Ovary (tissue), 9 donors: ENCODE data around the gene PIP5K1B. TPM values are rescaled to one million over a fixed set of nuclear protein-coding genes. Genes with fewer than 3 reads are reported as not detected.

Experiments used
- DNase-seq, 5 donors: peaks; one replicate each; pipeline ENCODE4 v3.0.0-alpha.2; 2019 to 2020
- H3K27ac ChIP-seq, 2 donors: fragments of 200-600 bp; one replicate each; pipeline versions ENCODE4 v1.5.1 to v1.8.0; 2019 to 2022
- H3K27me3 ChIP-seq: fragments of 200-600 bp; one replicate; pipeline ENCODE4 v1.8.0; 2022
- H3K36me3 ChIP-seq: fragments of 200-600 bp; sonication (generic); one replicate; pipeline ENCODE4 v1.5.1; 2019
- H3K4me1 ChIP-seq: one replicate; pipeline ENCODE4 v1.8.1; 2013; ENCODE audit warnings: mild to moderate bottlenecking, moderate library complexity; ENCODE audit not compliant: insufficient read depth
- H3K4me3 ChIP-seq: fragments of 200-600 bp; sonication (generic); one replicate; pipeline ENCODE4 v1.5.1; 2017
- H3K9me3 ChIP-seq, 2 donors: fragments of 200-600 bp in 1 of 2; sonication (generic) in 1 of 2; one replicate each; pipeline versions ENCODE4 v1.5.1 to v1.8.1; 2013 to 2019; ENCODE audit warnings: mild to moderate bottlenecking in 1 of 2, moderate library complexity in 1 of 2
- EP300 ChIP-seq: sonication (generic); formaldehyde crosslinking; IDR thresholded peaks from one replicate; pipeline ENCODE4 v1.6.1; 2017; ENCODE audit warnings: antibody characterized with exemption
- POLR2A ChIP-seq: fragments of 450-650 bp; IDR thresholded peaks from one replicate; pipeline ENCODE4 v1.6.1; 2017; ENCODE audit warnings: antibody characterized with exemption, mild to moderate bottlenecking, moderate library complexity
- WGBS, 3 donors: extraction: QIAGEN DNeasy Blood & Tissue Kit in 1 of 3; methylation state at CpG; one replicate each; pipeline versions ENCODE4 v1.1.5 to v1.1.7; 2013 to 2017; 5-methylcytosine and 5-hydroxymethylcytosine counted together
- intact Hi-C, 4 donors: fragments of 100-400 bp; cut with DNase I; formaldehyde crosslinking; loops; one replicate each; pipeline versions ENCODE4 v1.11.0 to v1.15.1; 2022 to 2023
- polyA plus RNA-seq, 2 donors: library from polyadenylated mRNA; stranded (reverse); fragments of 200-250 nt in 1 of 2; fragments of 350-450 nt in 1 of 2; fragmentation: Illumina TruSeq in 1 of 2; extraction: RNeasy Lipid Tissue Mini Kit (QIAGEN cat#74804) in 1 of 2; gene quantifications; one replicate each; pipeline ENCODE4 v1.2.3, GENCODE V29; 2013 to 2014
- total RNA-seq, 7 donors: library from RNA; depleted of rRNA in 2 of 7; stranded (reverse); fragments of >200 nt in 2 of 7; fragmentation: NEBNext Ultra II Directional in 3 of 7; extraction: Animal tissue kit (Norgen Biotek cat#: 25700) in 3 of 7; gene quantifications; one replicate each; pipeline versions ENCODE4 v1.1.0 to v1.2.4, GENCODE V29; 2016 to 2023
- TF ChIP-seq, protein P1 (sequence below), 3 donors: fragments of 450-650 bp in 2 of 3; fragments of 200-600 bp in 1 of 3; IDR thresholded peaks; one replicate each; pipeline versions ENCODE4 v1.5.1 to v1.8.0; 2016 to 2022; ENCODE audit warnings: antibody characterized with exemption in 3 of 3, mild to moderate bottlenecking in 1 of 3
- donor health status: DM: no; HTN: no; CAD: no; lungs with moderate emphysema.
- donor health status: DM: no; HTN: no; CAD: no.
- donor health status: Bipolar disorder and iron deficiency.
- donor health status: DM: yes; HTN: yes; CAD: no.
- donor health status: DM: no; HTN: no; CAD: no.
- donor health status: DM: yes; HTN: yes; CAD: no.

Gene PIP5K1B
- total and polyA plus RNA-seq, 9 donors = 0.36 to 3.4 (median 1.0) TPM

DNA sequence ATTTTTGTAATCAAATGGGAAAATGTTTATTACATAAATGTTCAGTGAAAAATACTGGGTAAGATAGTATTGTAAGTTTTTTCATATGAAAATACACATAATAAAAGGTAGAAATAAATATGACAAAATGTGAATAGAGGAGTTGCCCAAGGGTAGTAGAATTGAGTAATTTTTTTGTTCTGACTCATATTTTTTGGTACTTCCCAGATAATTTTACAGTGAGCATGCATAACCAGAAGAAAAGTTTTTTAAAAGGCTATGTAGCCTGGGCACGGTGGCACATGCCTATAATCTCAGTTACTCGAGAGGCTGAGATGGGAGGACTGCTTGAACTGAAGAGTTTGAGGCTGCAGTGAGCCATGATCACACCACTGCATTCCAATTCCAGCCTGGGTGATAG lies 116.9 kb downstream of the PIP5K1B start:
- Histone ChIP-seq H3K4me3 (no peak overlapping the region), H3K27me3 (no peaks in the 10 kb centered on the region), H3K36me3 (no peaks in the 10 kb centered on the region), H3K4me1 (no peaks in the 10 kb centered on the region), H3K9me3 (no peaks in the 10 kb centered on the region), H3K27ac (no peak overlapping the region)
- 79 to 83% (median 79%) methylated on average over 2 of the region's 2 CpGs for WGBS, 3 donors
- no peak for DNase-seq
- intact Hi-C loops = no loop called here
- no peak for TF ChIP-seq POLR2A
- no peak for TF ChIP-seq EP300
- TF ChIP-seq, protein P1, sequence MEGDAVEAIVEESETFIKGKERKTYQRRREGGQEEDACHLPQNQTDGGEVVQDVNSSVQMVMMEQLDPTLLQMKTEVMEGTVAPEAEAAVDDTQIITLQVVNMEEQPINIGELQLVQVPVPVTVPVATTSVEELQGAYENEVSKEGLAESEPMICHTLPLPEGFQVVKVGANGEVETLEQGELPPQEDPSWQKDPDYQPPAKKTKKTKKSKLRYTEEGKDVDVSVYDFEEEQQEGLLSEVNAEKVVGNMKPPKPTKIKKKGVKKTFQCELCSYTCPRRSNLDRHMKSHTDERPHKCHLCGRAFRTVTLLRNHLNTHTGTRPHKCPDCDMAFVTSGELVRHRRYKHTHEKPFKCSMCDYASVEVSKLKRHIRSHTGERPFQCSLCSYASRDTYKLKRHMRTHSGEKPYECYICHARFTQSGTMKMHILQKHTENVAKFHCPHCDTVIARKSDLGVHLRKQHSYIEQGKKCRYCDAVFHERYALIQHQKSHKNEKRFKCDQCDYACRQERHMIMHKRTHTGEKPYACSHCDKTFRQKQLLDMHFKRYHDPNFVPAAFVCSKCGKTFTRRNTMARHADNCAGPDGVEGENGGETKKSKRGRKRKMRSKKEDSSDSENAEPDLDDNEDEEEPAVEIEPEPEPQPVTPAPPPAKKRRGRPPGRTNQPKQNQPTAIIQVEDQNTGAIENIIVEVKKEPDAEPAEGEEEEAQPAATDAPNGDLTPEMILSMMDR (IDR thresholded peaks at IDR 0.05) = no peak

DNA sequence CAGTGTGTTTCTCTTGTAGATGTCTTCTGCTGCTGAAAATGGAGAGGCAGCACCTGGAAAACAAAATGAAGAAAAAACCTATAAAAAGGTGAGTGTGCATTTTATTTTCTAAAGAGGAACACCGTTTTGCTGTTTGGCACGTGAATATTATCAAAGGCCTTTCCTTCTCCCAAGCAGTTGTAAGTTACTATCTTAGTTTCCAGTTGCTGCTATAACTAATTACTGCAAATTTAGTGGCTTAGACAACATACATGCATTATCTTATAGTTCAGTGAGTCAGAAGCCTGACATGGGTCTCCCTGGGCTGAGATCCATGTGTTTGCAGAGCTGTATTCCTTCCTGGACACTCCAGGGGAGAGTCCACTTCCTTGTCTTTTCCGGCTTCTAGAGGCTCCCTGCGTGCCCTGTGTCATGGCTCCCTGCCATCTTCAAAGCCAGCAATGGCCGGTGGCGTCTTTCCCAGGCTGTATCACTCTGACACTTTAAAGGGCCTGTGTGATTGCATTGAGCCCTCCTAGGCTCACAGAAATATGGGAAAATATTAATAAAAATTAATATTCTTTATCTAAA lies 117.6 kb downstream of the PIP5K1B start:
- no peak for TF ChIP-seq POLR2A
- no peak for TF ChIP-seq EP300
- TF ChIP-seq, protein P1 (IDR thresholded peaks at IDR 0.05) = no peak
- H3K9me3 ChIP-seq = no peaks in the 10 kb centered on the region
- no peaks in the 10 kb centered on the region for H3K4me1 ChIP-seq
- H3K27ac ChIP-seq = no peak overlapping the region
- intact Hi-C loops = no loop called here
- H3K27me3 ChIP-seq = no peaks in the 10 kb centered on the region
- 22 to 41% (median 23%) methylated on average over 6 of the region's 6 CpGs for WGBS, 3 donors
- H3K4me3 ChIP-seq = no peak overlapping the region
- no peak for DNase-seq
- H3K36me3 ChIP-seq = no peaks in the 10 kb centered on the region

DNA sequence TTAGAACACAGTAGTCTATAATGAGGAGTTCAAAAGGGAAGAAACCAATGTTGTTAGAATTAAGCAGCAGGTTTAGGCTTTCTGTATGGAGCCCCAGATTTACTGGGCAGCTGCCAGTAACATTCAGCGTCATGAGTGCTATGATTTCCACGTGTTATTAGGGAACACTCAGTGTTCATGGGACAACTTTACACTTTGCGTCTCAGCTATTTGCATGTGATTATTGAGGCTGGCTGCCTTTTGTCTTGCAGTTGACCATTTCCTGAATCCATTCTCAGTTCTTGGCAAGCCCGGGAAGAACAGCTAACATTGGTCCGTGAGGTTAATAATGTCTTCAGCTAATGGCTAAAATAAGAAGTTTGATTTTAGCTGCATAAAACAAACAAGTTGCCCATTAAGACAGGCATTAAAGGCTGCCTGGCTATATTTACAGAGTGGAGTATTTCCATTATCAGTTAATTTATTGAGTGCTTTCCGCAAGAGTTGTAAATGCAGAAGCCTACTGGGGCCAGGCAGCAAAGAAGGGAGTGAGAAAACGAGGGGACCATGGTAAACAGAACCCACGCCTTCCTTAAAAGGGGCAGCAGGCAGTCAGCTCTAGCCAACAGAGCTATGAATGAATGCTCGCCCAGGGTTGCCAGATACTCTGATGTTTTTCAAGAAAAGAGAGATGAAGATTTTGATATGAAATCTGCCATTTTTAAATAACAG lies 120.9 kb downstream of the PIP5K1B start:
- intact Hi-C loops = no loop called here
- no peak for DNase-seq
- Histone ChIP-seq H3K27me3 (no peaks in the 10 kb centered on the region), H3K27ac (no peak overlapping the region), H3K4me1 (no peaks in the 10 kb centered on the region), H3K36me3 (no peaks in the 10 kb centered on the region), H3K4me3 (no peak overlapping the region), H3K9me3 (no peaks in the 10 kb centered on the region)
- WGBS, 3 donors = 54 to 56% (median 54%) methylated on average over 9 of the region's 9 CpGs
- TF ChIP-seq, protein P1 (IDR thresholded peaks at IDR 0.05) = no peak
- TF ChIP-seq EP300 (no peak), POLR2A (no peak)

DNA sequence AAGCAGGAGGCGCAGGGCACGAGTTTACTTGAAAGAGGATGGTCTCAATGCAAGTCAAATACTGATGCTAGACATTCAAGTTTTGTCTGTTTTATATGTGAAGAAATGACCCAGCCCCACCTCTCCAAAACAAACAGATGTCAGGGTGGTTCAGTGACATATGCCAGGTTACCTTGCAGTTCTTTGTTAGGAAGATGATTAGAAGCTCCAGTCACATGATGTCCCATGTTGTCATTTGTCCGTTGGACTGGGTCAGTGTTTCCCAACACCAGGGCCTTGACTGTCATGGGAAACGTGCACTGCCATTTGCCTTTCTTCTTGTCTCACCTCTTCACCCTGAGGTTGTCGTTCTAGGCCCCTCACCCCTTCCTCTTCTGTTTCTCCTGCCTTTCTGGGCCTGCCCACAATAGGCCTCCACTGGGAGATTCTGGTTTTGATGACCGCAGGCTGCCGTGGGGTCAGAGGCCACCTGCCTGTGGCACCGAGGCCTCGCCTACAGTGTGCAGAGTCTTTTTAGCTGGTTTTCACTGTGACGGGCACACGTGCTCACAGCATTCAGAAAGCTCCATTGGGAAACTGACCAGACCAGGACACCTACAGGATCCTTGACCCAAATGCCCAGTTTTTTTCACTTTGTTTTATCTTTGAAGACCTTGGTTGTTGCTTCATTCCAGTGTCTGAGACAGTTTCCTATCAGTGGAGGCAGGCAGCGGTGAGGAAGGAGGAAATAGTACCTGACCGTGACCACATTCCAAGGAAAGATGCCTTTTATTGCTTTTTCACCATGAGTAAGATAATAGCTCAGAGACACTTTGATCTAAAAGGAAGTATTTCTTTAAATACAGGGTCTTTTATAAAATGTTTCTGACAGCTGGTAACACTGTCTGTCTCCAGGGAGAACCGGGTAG lies 123.1 kb downstream of the PIP5K1B start:
- no peak overlapping the region for H3K27ac ChIP-seq
- DNase-seq = no peak
- no peaks in the 10 kb centered on the region for H3K27me3 ChIP-seq
- WGBS, 3 donors = 87 to 89% (median 88%) methylated on average over 14 of the region's 14 CpGs
- H3K4me3 ChIP-seq = no peak overlapping the region
- H3K4me1 ChIP-seq = no peaks in the 10 kb centered on the region
- no peak for TF ChIP-seq EP300
- TF ChIP-seq POLR2A = no peak
- TF ChIP-seq, protein P1 (IDR thresholded peaks at IDR 0.05) = no peak
- no peaks in the 10 kb centered on the region for H3K9me3 ChIP-seq
- no peaks in the 10 kb centered on the region for H3K36me3 ChIP-seq
- intact Hi-C loops = no loop called here
